ENCODE measurements around the gene PHACTR1.

DNA sequence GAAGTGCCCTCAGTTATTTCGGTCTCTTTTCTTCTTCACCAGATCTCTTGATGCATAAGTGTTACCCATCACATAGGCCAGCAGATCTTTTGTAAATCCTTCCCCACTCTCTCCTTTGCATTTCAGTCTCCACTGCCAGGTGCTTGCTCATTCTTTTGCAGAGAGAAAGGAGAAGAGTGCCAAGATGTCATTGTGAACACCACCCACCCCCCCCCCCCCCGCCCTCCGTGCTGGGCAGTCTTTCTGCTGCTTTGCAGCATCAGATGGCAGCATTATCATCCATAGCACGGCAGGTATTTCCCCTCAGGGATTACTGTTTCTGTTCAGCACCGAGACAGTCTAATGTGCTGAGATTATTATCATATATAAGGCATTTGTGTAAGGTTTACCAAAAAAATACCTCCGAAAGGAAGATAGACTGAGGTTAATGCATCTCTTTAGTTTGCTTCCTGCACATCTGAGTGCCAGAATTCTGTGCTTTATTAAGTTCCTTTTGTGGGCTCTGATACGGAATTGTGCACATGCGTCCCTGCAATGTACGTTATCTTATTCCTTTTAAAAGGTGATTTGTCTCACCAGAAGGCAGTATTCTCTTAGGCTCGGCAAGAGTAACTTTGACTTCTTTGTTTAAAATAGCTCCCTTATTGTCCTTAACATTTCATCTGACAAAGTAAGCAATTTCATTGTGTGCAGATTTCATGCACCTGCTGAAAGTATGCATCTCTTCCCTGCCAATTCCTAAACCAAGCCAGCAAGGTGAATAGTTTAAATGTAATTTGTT, 128.8 kb downstream of the PHACTR1 start:
- no peak for TF ChIP-seq POLR2A (IDR thresholded peaks at IDR 0.05; ENCODE audit: low read depth, low read length)
- TF ChIP-seq POLR2AphosphoS5 (IDR thresholded peaks at IDR 0.05; ENCODE audit: low read depth, low read length): no peak

Measured in GM12892 (cell line).